ENCODE measurements around the gene SPATA1. TPM values are rescaled to one million over a fixed set of nuclear protein-coding genes. Genes with fewer than 3 reads are reported as not detected.

The SPATA1 gene
- total and polyA plus RNA-seq, 9 of the 15 experiments (the other 6 are each of a cell fraction or from before 2014, with no cell fraction given) = 0.79 to 2.9 (median 1.5) TPM

GRCh38 chr1:84573967-84574842 lies 68.0 kb downstream of the SPATA1 start, which contains the start of gene CTBS (continued):
- no peak for TF ChIP-seq SRSF7 (optimal IDR thresholded peaks at IDR 0.05; ENCODE audit: low read depth, low read length)
- TF ChIP-seq SMARCC2 (IDR thresholded peaks at IDR 0.05; ENCODE audit: low read depth) = peak; percentile 32; the same call in 1 of the 2 replicates
- TF ChIP-seq TFE3 (CRISPR knock-in tag; IDR thresholded peaks at IDR 0.05) = no peak
- TF ChIP-seq RB1 (IDR thresholded peaks at IDR 0.05; ENCODE audit: low read depth) = peak; percentile 67; the same call in 1 of the 2 replicates
- no peak for TF ChIP-seq ARID3B (CRISPR knock-in tag; IDR thresholded peaks at IDR 0.05; ENCODE audit: borderline replicate concordance)
- TF ChIP-seq MAZ (CRISPR knock-in tag; conservative IDR thresholded peaks at IDR 0.05 in 1 of 2, IDR thresholded peaks at IDR 0.05 in 1 of 2) = peak; percentile 69 to 75; a peak in 2 of 4 replicates
- TF ChIP-seq CAMTA2 (CRISPR knock-in tag; conservative IDR thresholded peaks at IDR 0.05) = no peak
- TF ChIP-seq ATF1 (CRISPR knock-in tag; IDR thresholded peaks at IDR 0.05) = no peak; the same call in 1 of the 2 replicates
- peak; percentile 69; the same call in 1 of the 2 replicates for TF ChIP-seq ATF1 (tag; IDR thresholded peaks at IDR 0.05)
- 0 out of 2 replicates have a peak, but pooled peaks have one; percentile 45 for TF ChIP-seq ZNF431 (CRISPR knock-in tag; IDR thresholded peaks at IDR 0.05)
- peak; percentile 91 for TF ChIP-seq POLR2A (conservative IDR thresholded peaks at IDR 0.05)
- TF ChIP-seq HDAC1 (IDR thresholded peaks at IDR 0.05) = peak in 1 of 2 experiments; percentile 32; a peak in 2 of 4 replicates
- TF ChIP-seq MXI1 (IDR thresholded peaks at IDR 0.05; ENCODE audit: low read depth, low read length) = no peak
- TF ChIP-seq TCFL5 (CRISPR knock-in tag; conservative IDR thresholded peaks at IDR 0.05) = no peak
- peak; percentile 34 for TF ChIP-seq PHF20 (IDR thresholded peaks at IDR 0.05; ENCODE audit: partially characterized antibody)
- peak; percentile 74; the same call in 1 of the 2 replicates for TF ChIP-seq FOXP1 (CRISPR knock-in tag; IDR thresholded peaks at IDR 0.05)
- peak; percentile 19; the same call in 1 of the 2 replicates for TF ChIP-seq SMAD3 (CRISPR knock-in tag; conservative IDR thresholded peaks at IDR 0.05)
- no peak for TF ChIP-seq RFX7 (CRISPR knock-in tag; IDR thresholded peaks at IDR 0.05)
- TF ChIP-seq TARDBP (IDR thresholded peaks at IDR 0.05) = peak; percentile 67; the same call in 1 of the 2 replicates
- peak; percentile 82; the same call in 1 of the 2 replicates for TF ChIP-seq SRSF1 (IDR thresholded peaks at IDR 0.05; ENCODE audit: low read depth, low read length)
- peak; percentile 79 for TF ChIP-seq BRD9 (IDR thresholded peaks at IDR 0.05; ENCODE audit: low read depth, partially characterized antibody)
- peak; percentile 86 for TF ChIP-seq TAF1 (IDR thresholded peaks at IDR 0.05; ENCODE audit: control insufficient read depth, extremely low read depth, insufficient read depth, low read length, severe bottlenecking)
- TF ChIP-seq ZNF778 (CRISPR knock-in tag; IDR thresholded peaks at IDR 0.05) = no peak
- TF ChIP-seq FOXK1 (CRISPR knock-in tag; IDR thresholded peaks at IDR 0.05; ENCODE audit: borderline replicate concordance) = peak; percentile 86
- peak; percentile 71 to 85 for TF ChIP-seq E2F6 (IDR thresholded peaks at IDR 0.05; ENCODE audit: borderline replicate concordance in 1 of 2, extremely low read depth in 1 of 2, insufficient read depth in 1 of 2, insufficient read length in 1 of 2, low read depth in 1 of 2, low read length in 1 of 2, poor library complexity in 1 of 2, severe bottlenecking in 1 of 2)
